GM12878 (cell line): Measurements from ENCODE around the gene RGS11.

ENCODE experiments used
- NFYB ChIP-seq: IDR thresholded peaks from 2 replicates; pipeline ENCODE4 v1.6.1; 2011; ENCODE audit warnings: low read depth, mild to moderate bottlenecking, low read length, improper control_type of control experiment, moderate library complexity; ENCODE audit not compliant: insufficient read depth
- POLR2A ChIP-seq: IDR thresholded peaks from 2 replicates; pipeline ENCODE4 v1.6.1; 2011; ENCODE audit warnings: low read depth, mild to moderate bottlenecking, low read length
- POLR2AphosphoS5 ChIP-seq: IDR thresholded peaks from 2 replicates; pipeline ENCODE4 v1.6.1; 2011; ENCODE audit warnings: mild to moderate bottlenecking, low read length, inconsistent platforms
- RAD21 ChIP-seq: IDR thresholded peaks from 2 replicates; pipeline ENCODE4 v1.6.1; 2011; ENCODE audit warnings: mild to moderate bottlenecking, low read depth, low read length, moderate library complexity; ENCODE audit not compliant: insufficient read depth
- RCOR1 ChIP-seq: conservative IDR thresholded peaks from 2 replicates; pipeline ENCODE4 v1.6.1; 2012; ENCODE audit warnings: low read depth, low read length, improper control_type of control experiment
- RFX5 ChIP-seq: IDR thresholded peaks from 2 replicates; pipeline ENCODE4 v1.6.1; 2011; ENCODE audit warnings: low read depth, low read length, improper control_type of control experiment
- SMC3 ChIP-seq: IDR thresholded peaks from 2 replicates; pipeline ENCODE4 v1.6.1; 2011; ENCODE audit warnings: low read length, improper control_type of control experiment, borderline replicate concordance
- STAT1 ChIP-seq: fragments of 450-650 bp; conservative IDR thresholded peaks from 2 replicates; pipeline ENCODE4 v1.6.1; 2014; ENCODE audit warnings: antibody characterized with exemption, mild to moderate bottlenecking
- TARDBP ChIP-seq: IDR thresholded peaks from 2 replicates; pipeline ENCODE4 v1.6.1; 2016; ENCODE audit warnings: borderline replicate concordance
- ZBED1 ChIP-seq: IDR thresholded peaks from 2 replicates; pipeline ENCODE4 v1.6.1; 2016; ENCODE audit warnings: borderline replicate concordance
- ZNF384 ChIP-seq: IDR thresholded peaks from 2 replicates; pipeline ENCODE4 v1.6.1; 2012; ENCODE audit warnings: low read depth, mild to moderate bottlenecking, low read length, improper control_type of control experiment, borderline replicate concordance
- TF ChIP-seq, protein P1 (sequence below), 3 experiments: IDR thresholded peaks in 2 of 3; conservative IDR thresholded peaks in 1 of 3; 2 replicates each; pipeline ENCODE4 v1.5.1; 2011; ENCODE audit warnings: low read depth in 3 of 3, low read length in 3 of 3, mild to moderate bottlenecking in 3 of 3, control low read depth in 2 of 3, moderate library complexity in 2 of 3, inconsistent platforms in 1 of 3, mixed read lengths in 1 of 3; ENCODE audit not compliant: control insufficient read depth in 2 of 3, insufficient read depth in 1 of 3; ENCODE audit errors: extremely low read depth in 1 of 3
- TF ChIP-seq, protein P2 (sequence below): fragments of 450-650 bp; formaldehyde crosslinking; IDR thresholded peaks from 2 replicates; pipeline ENCODE4 v1.5.0; 2022; ENCODE audit warnings: mild to moderate bottlenecking, missing genetic modification characterization
- TF ChIP-seq, protein P3 (sequence below): IDR thresholded peaks from 2 replicates; pipeline ENCODE4 v1.6.1; 2012; ENCODE audit warnings: mild to moderate bottlenecking, low read depth, low read length

DNA sequence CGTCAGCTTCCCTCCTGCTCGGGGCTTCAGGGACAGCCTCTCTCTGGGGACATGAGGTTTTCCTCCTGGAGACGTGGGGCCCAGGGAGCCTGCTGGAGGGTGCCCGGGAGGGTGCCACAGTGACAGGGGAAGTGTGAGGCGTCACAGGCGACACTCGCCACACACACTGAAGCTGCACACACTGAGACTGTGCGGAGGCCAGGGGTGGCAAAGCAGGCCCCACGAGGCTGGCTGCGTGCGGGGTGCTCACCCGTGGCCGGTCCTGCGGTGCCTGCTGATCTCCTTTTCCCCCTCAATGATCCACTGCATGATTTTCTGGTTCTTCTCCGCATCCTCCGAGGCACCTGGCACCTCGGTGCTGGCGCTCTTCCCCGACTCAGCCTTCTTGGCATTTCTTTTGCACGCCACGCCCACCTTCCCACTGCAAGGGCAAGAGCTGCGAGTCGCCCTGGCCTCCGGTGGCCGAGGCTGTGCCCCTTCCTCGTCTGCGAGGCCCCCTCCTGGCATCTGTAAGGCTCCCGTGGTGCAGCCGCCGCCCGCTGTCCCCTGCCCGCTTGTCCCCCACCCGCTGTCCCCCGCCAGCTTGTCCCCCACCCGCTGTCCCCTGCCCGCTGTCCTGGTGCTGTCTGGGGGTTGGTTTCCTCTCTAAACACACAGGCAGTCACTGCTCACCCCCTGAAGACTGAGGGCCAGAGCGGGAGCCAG lies 21.2 kb upstream of the RGS11 start:
- no peak for TF ChIP-seq POLR2AphosphoS5
- TF ChIP-seq, protein P1, sequence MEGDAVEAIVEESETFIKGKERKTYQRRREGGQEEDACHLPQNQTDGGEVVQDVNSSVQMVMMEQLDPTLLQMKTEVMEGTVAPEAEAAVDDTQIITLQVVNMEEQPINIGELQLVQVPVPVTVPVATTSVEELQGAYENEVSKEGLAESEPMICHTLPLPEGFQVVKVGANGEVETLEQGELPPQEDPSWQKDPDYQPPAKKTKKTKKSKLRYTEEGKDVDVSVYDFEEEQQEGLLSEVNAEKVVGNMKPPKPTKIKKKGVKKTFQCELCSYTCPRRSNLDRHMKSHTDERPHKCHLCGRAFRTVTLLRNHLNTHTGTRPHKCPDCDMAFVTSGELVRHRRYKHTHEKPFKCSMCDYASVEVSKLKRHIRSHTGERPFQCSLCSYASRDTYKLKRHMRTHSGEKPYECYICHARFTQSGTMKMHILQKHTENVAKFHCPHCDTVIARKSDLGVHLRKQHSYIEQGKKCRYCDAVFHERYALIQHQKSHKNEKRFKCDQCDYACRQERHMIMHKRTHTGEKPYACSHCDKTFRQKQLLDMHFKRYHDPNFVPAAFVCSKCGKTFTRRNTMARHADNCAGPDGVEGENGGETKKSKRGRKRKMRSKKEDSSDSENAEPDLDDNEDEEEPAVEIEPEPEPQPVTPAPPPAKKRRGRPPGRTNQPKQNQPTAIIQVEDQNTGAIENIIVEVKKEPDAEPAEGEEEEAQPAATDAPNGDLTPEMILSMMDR (IDR thresholded peaks at IDR 0.05 in 2 of 3, conservative IDR thresholded peaks at IDR 0.05 in 1 of 3; ENCODE audit: control insufficient read depth in 2 of 3, extremely low read depth in 1 of 3, insufficient read depth in 1 of 3, low read depth in 3 of 3, low read length in 3 of 3) = no peak
- TF ChIP-seq SMC3 = no peak
- no peak for TF ChIP-seq ZBED1
- TF ChIP-seq RCOR1 = no peak
- TF ChIP-seq ZNF384 = no peak
- TF ChIP-seq POLR2A = no peak
- no peak for TF ChIP-seq RAD21
- TF ChIP-seq RFX5 = no peak
- TF ChIP-seq, protein P2, sequence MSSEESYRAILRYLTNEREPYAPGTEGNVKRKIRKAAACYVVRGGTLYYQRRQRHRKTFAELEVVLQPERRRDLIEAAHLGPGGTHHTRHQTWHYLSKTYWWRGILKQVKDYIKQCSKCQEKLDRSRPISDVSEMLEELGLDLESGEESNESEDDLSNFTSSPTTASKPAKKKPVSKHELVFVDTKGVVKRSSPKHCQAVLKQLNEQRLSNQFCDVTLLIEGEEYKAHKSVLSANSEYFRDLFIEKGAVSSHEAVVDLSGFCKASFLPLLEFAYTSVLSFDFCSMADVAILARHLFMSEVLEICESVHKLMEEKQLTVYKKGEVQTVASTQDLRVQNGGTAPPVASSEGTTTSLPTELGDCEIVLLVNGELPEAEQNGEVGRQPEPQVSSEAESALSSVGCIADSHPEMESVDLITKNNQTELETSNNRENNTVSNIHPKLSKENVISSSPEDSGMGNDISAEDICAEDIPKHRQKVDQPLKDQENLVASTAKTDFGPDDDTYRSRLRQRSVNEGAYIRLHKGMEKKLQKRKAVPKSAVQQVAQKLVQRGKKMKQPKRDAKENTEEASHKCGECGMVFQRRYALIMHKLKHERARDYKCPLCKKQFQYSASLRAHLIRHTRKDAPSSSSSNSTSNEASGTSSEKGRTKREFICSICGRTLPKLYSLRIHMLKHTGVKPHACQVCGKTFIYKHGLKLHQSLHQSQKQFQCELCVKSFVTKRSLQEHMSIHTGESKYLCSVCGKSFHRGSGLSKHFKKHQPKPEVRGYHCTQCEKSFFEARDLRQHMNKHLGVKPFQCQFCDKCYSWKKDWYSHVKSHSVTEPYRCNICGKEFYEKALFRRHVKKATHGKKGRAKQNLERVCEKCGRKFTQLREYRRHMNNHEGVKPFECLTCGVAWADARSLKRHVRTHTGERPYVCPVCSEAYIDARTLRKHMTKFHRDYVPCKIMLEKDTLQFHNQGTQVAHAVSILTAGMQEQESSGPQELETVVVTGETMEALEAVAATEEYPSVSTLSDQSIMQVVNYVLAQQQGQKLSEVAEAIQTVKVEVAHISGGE (CRISPR knock-in tag) = no peak
- no peak for TF ChIP-seq TARDBP
- TF ChIP-seq NFYB = no peak
- TF ChIP-seq, protein P3, sequence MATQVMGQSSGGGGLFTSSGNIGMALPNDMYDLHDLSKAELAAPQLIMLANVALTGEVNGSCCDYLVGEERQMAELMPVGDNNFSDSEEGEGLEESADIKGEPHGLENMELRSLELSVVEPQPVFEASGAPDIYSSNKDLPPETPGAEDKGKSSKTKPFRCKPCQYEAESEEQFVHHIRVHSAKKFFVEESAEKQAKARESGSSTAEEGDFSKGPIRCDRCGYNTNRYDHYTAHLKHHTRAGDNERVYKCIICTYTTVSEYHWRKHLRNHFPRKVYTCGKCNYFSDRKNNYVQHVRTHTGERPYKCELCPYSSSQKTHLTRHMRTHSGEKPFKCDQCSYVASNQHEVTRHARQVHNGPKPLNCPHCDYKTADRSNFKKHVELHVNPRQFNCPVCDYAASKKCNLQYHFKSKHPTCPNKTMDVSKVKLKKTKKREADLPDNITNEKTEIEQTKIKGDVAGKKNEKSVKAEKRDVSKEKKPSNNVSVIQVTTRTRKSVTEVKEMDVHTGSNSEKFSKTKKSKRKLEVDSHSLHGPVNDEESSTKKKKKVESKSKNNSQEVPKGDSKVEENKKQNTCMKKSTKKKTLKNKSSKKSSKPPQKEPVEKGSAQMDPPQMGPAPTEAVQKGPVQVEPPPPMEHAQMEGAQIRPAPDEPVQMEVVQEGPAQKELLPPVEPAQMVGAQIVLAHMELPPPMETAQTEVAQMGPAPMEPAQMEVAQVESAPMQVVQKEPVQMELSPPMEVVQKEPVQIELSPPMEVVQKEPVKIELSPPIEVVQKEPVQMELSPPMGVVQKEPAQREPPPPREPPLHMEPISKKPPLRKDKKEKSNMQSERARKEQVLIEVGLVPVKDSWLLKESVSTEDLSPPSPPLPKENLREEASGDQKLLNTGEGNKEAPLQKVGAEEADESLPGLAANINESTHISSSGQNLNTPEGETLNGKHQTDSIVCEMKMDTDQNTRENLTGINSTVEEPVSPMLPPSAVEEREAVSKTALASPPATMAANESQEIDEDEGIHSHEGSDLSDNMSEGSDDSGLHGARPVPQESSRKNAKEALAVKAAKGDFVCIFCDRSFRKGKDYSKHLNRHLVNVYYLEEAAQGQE = no peak
- no peak for TF ChIP-seq STAT1
